Adipocyte (in vitro differentiated cells): ENCODE measurements around the gene TNS3.

Experiments
- DNase-seq: peaks from one replicate; pipeline ENCODE4 v3.0.0-alpha.2; 2015; ENCODE audit warnings: low read depth
- H3K27me3 ChIP-seq: replicated peaks from 2 replicates; pipeline ENCODE4 v1.7.0; 2013; ENCODE audit warnings: mild to moderate bottlenecking, low read length, moderate library complexity; ENCODE audit not compliant: control insufficient read depth, insufficient read depth
- H3K36me3 ChIP-seq: 2 replicates; pipeline ENCODE4 v1.7.0; 2013; ENCODE audit warnings: low read length, mild to moderate bottlenecking, moderate library complexity; ENCODE audit not compliant: control insufficient read depth, insufficient read depth, severe bottlenecking
- H3K4me1 ChIP-seq: 2 replicates; pipeline ENCODE4 v1.7.0; 2013; ENCODE audit warnings: mild to moderate bottlenecking, low read length, moderate library complexity; ENCODE audit not compliant: control insufficient read depth, insufficient read depth
- H3K4me3 ChIP-seq: 2 replicates; pipeline ENCODE4 v1.7.0; 2013; ENCODE audit warnings: mild to moderate bottlenecking, low read length, moderate library complexity
- H3K9ac ChIP-seq: 2 replicates; pipeline ENCODE4 v1.7.0; 2013; ENCODE audit warnings: mild to moderate bottlenecking, low read length, moderate library complexity
- H3K9me3 ChIP-seq: 2 replicates; pipeline ENCODE4 v1.7.0; 2013; ENCODE audit warnings: mild to moderate bottlenecking, low read length, moderate library complexity; ENCODE audit not compliant: control insufficient read depth

Gene TNS3

DNA sequence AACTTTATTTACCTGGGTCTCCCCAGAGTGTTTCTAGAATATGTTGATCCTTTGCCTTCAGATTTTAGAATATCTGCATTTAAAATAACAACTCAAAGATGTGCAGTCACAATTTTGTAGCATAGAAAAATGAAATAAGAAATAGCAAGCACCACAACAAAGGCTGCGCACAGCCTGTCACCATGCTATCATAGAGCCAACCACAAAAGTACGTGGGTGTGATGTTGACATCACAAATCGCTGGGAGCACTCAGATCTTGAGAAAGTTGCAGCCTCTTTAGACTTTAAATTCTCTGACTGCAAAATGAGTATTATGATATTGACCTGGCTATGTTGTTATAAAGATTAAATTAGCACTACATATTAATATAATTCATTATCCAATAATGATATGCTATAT lies 177.9 kb downstream of the TNS3 start:
- H3K36me3 ChIP-seq, result peaks cover 41% of the 10 kb centered on the region
- no peaks in the 10 kb centered on the region for H3K9me3 ChIP-seq
- no peak for DNase-seq
- H3K27me3 ChIP-seq, result peaks cover 4% of the 10 kb centered on the region
- H3K4me3 ChIP-seq, result no peak overlapping the region
- H3K9ac ChIP-seq, result no peak overlapping the region
- H3K4me1 ChIP-seq, result peaks cover 4% of the 10 kb centered on the region

DNA sequence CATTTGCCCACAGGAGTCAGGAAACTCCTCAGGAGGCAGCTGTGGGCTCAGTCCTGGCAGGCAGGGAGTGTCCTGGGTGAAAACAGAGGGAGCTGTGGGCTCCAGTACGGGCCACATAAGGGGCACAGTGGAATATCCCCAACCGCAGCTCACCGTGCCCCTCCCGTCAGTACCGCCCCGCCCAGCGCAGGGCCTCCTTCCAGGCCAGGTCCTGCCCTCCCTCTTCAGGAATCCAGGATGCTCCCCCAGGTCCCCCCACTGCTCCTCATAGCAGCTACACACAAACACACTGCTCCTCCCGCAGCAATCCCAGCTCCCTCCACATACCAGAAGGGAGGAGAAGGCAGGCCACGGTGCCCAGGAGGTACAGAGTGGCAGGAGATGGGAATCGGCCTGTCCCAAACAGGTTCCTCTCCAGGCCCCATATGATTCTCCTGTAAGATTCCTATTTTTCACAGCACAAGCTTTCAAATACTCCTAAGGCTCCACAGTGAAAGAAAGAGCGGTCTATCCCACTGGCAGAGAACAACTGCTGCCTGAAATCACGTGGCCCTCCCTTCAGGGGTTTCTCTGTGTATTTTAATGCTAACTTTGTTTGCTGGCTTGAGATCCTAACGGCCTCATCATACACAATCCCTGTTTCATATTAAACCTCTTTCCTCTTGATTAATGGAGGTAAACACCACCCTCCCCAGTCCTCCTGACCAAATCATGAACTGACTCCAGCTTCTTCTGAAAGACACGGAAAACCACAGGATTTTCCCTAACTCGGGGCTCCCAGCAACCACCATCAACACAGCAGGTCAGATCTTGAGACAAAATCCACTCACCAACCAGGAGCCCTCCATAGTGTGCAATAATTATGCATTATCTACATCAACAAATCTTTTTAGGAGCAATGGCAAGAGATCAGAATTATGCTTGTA lies 178.7 kb downstream of the TNS3 start:
- H3K4me1 ChIP-seq, result peaks cover 4% of the 10 kb centered on the region
- no peaks in the 10 kb centered on the region for H3K9me3 ChIP-seq
- H3K4me3 ChIP-seq, result no peak overlapping the region
- H3K9ac ChIP-seq, result no peak overlapping the region
- peaks cover 46% of the 10 kb centered on the region for H3K36me3 ChIP-seq
- DNase-seq, result no peak
- H3K27me3 ChIP-seq, result peaks cover 4% of the 10 kb centered on the region

DNA sequence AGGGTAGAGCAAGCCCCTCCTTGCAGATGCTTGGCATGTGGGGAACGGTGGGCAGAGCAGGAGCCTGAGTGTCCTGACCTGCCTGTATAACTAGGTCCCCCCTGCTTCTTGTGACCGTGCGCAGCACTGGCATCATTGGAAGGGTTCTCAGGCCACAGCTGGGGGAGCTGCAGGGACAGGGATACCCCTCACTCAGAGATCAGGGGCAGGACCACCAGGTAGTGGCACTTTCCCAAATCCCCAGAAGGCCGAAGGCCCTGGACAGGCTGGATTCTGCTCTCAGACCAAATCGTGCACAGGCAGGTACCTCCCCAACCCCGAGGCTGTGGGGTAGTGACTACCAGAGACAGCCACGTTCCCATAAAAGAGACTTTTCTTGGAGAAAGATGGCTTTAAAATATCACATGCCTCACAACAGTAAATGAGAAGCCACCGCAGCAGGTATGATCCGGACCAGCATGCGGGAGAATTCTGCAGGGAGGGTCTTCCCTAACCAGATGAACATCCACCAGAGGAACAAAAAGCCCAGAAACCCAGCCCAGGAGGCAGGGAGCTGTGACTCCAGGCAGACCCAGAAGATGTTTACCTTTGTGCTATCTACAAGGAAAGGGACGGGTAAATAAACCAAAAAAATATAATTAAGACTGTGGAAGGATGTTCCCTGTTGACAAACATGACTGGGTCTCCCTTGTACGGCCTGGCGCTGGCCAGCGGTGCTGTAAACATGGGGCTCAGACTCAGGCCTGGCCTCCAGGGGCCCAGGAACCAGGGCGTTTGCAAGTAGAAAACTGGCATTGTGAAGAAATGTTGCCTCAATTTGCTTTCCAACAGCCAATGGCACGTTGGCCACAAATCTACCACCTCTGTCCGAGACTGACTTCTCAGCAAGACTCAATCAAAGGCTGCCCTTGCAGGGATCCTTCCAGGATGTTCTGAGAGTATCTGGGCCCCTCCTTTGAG lies 180.0 kb downstream of the TNS3 start:
- Histone ChIP-seq H3K4me3 (no peak overlapping the region), H3K4me1 (peaks cover 4% of the 10 kb centered on the region), H3K36me3 (peaks cover 37% of the 10 kb centered on the region), H3K9me3 (no peaks in the 10 kb centered on the region), H3K27me3 (peaks cover 4% of the 10 kb centered on the region), H3K9ac (no peak overlapping the region)
- DNase-seq, result no peak

GRCh38 chr7:47400741-47401206 lies 181.1 kb downstream of the TNS3 start:
- Histone ChIP-seq H3K36me3 (peaks cover 45% of the 10 kb centered on the region), H3K9ac (no peak overlapping the region), H3K4me3 (no peak overlapping the region), H3K9me3 (no peaks in the 10 kb centered on the region), H3K4me1 (no peaks in the 10 kb centered on the region), H3K27me3 (peaks cover 4% of the 10 kb centered on the region)
- no peak for DNase-seq

GRCh38 chr7:47400001-47400400 lies 181.9 kb downstream of the TNS3 start:
- peaks cover 8% of the 10 kb centered on the region for H3K27me3 ChIP-seq

GRCh38 chr7:47394751-47395252 lies 187.1 kb downstream of the TNS3 start:
- H3K36me3 ChIP-seq, result peaks cover 61% of the 10 kb centered on the region
- no peaks in the 10 kb centered on the region for H3K9me3 ChIP-seq
- peaks cover 20% of the 10 kb centered on the region for H3K27me3 ChIP-seq
- H3K4me3 ChIP-seq, result no peak overlapping the region
- no peak overlapping the region for H3K9ac ChIP-seq
- DNase-seq, result no peak
- peaks cover 11% of the 10 kb centered on the region for H3K4me1 ChIP-seq

More at GRCh38 chr7:47400001-47400400, 181.9 kb downstream of the TNS3 start:
- peaks cover 45% of the 10 kb centered on the region for H3K36me3 ChIP-seq
- no peak overlapping the region for H3K4me3 ChIP-seq
- no peak for DNase-seq
- H3K9me3 ChIP-seq, result no peaks in the 10 kb centered on the region
- no peak overlapping the region for H3K9ac ChIP-seq
- H3K4me1 ChIP-seq, result no peaks in the 10 kb centered on the region

- H3K36me3 ChIP-seq, result peaks cover 61% of the 10 kb centered on the region
Observed at GRCh38 chr7:47394216-47394615, 187.7 kb downstream of the TNS3 start.

DNA sequence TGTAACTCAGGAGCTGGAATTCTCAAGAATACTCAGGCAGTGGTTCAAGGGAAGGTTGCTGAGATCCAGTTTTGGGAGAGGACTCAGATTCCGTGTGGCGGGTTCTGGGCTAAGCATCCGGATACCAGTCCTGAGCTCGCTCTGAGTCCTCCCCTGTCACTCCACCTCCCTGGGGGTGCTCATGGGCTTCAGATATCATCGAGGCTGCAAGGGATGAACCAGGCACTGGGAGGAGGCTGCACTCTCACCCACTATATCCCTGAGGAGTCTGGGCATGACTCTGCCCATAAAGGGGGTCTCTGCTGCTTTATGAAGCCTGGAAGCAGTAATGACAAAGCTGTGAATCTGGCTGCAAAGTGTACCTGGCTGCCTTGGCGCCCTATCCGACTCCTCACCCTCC lies 188.5 kb downstream of the TNS3 start:
- Histone ChIP-seq H3K4me3 (no peak overlapping the region), H3K9ac (no peak overlapping the region), H3K4me1 (peaks cover 11% of the 10 kb centered on the region), H3K9me3 (no peaks in the 10 kb centered on the region), H3K36me3 (peaks cover 58% of the 10 kb centered on the region), H3K27me3 (peaks cover 27% of the 10 kb centered on the region)
- no peak for DNase-seq

More at GRCh38 chr7:47394216-47394615, 187.7 kb downstream of the TNS3 start:
- Histone ChIP-seq H3K9ac (no peak overlapping the region), H3K9me3 (no peaks in the 10 kb centered on the region), H3K27me3 (peaks cover 26% of the 10 kb centered on the region), H3K4me3 (no peak overlapping the region), H3K4me1 (peaks cover 11% of the 10 kb centered on the region)
- DNase-seq, result no peak

DNA sequence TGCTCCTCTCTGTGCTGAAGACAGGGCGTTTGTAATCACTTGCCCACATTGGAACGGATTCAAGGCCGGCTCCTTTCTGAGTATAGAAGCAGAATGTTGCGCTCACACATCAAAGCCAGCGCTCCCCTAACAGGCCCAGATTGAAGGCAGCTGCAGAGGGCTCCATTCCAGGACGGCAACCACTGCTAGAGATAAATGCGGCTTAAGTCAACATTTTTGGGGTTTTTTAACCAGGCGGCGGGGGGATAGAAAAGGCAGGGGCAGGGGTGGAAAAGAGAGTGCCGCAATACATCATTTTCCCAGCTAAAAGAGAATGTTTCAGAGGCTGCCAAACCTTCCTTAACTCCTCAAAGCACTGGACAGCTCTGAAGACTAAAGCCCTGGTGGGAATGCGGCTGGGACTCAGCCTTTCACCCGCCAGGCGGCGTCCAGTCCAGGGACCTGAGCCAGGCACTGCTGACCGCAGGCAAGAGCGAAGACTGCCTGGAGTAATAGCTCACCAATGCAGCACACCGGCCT lies 189.6 kb downstream of the TNS3 start:
- H3K27me3 ChIP-seq, result peaks cover 29% of the 10 kb centered on the region
- H3K4me1 ChIP-seq, result peaks cover 11% of the 10 kb centered on the region
- H3K9ac ChIP-seq, result no peak overlapping the region
- no peaks in the 10 kb centered on the region for H3K9me3 ChIP-seq
- H3K36me3 ChIP-seq, result peaks cover 62% of the 10 kb centered on the region
- no peak overlapping the region for H3K4me3 ChIP-seq
- no peak for DNase-seq

DNA sequence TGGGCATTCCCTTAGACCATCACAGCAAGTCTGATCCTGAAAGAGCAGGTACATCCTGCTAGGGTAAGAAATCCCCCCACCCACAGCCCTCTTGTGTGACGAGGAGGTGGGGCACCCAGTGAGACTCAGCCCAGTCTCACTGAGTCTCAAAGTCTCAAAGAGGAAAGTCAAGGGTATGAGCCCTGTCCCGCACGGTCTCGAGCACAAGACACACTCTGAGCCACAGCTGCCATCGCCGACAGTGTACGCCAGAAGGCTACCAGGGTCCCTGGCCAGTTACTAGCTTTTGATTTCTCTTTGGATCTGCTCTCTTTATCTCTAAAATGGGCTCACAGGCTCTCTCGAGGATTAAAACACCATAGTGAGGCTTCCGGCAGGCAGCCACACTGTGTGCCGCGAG lies 190.2 kb downstream of the TNS3 start:
- DNase-seq, result no peak
- no peak overlapping the region for H3K4me3 ChIP-seq
- H3K9ac ChIP-seq, result no peak overlapping the region

More for the DNA sequence above, 190.2 kb downstream of the TNS3 start:
- H3K27me3 ChIP-seq, result peaks cover 32% of the 10 kb centered on the region
- peaks cover 62% of the 10 kb centered on the region for H3K36me3 ChIP-seq
- H3K4me1 ChIP-seq, result peaks cover 11% of the 10 kb centered on the region
- no peaks in the 10 kb centered on the region for H3K9me3 ChIP-seq
